ENCODE results near the gene DMBX1. TPM values are rescaled to one million over a fixed set of nuclear protein-coding genes. Genes with fewer than 3 reads are reported as not detected.

Gene DMBX1
- total and polyA plus RNA-seq, 2 experiments from 2014 or later = not detected

- Histone ChIP-seq H3K4me1 (ENCODE audit: low read depth) (no peaks in the 10 kb centered on the region), H3K4me3 (no peak overlapping the region), H3K27me3 (peaks cover 25% of the 10 kb centered on the region), H3K9me3 (ENCODE audit: low read depth) (no peaks in the 10 kb centered on the region), H3K27ac (no peak overlapping the region), H3K36me3 (no peaks in the 10 kb centered on the region)
- no peak for TF ChIP-seq CTCF (IDR thresholded peaks at IDR 0.05; ENCODE audit: low read depth, low read length)
- DNase-seq (ENCODE audit: low read depth in 1 of 2, low spot score in 1 of 2) = no peak
These were observed 13.8 kb downstream of the DMBX1 start for GRCh38 chr1:46503421-46503820.

- no peaks in the 10 kb centered on the region for H3K9me3 ChIP-seq (ENCODE audit: low read depth)
- peak in 1 of 2 donors; percentile 18 for DNase-seq (ENCODE audit: low read depth in 1 of 2, low spot score in 1 of 2)
- peaks cover 15% of the 10 kb centered on the region for H3K27me3 ChIP-seq
- no peak for TF ChIP-seq CTCF (IDR thresholded peaks at IDR 0.05; ENCODE audit: low read depth, low read length)
- H3K36me3 ChIP-seq = no peaks in the 10 kb centered on the region
- H3K4me3 ChIP-seq = no peak overlapping the region
- H3K4me1 ChIP-seq (ENCODE audit: low read depth) = no peaks in the 10 kb centered on the region
- no peak overlapping the region for H3K27ac ChIP-seq
These were observed 17.0 kb downstream of the DMBX1 start for GRCh38 chr1:46506470-46507219.

GRCh38 chr1:46508757-46509156 lies 19.1 kb downstream of the DMBX1 start:
- H3K9me3 ChIP-seq (ENCODE audit: low read depth) = no peaks in the 10 kb centered on the region
- no peaks in the 10 kb centered on the region for H3K36me3 ChIP-seq
- DNase-seq (ENCODE audit: low read depth in 1 of 2, low spot score in 1 of 2) = no peak
- H3K4me3 ChIP-seq = no peak overlapping the region
- peaks cover under 1% of the 10 kb centered on the region for H3K27me3 ChIP-seq
- TF ChIP-seq CTCF (IDR thresholded peaks at IDR 0.05; ENCODE audit: low read depth, low read length) = no peak
- no peaks in the 10 kb centered on the region for H3K4me1 ChIP-seq (ENCODE audit: low read depth)
- no peak overlapping the region for H3K27ac ChIP-seq

GRCh38 chr1:46510341-46510997 lies 20.8 kb downstream of the DMBX1 start:
- Histone ChIP-seq H3K36me3 (no peaks in the 10 kb centered on the region), H3K4me1 (ENCODE audit: low read depth) (no peaks in the 10 kb centered on the region), H3K9me3 (ENCODE audit: low read depth) (no peaks in the 10 kb centered on the region), H3K27ac (no peak overlapping the region), H3K4me3 (no peak overlapping the region), H3K27me3 (no peaks in the 10 kb centered on the region)
- no peak for TF ChIP-seq CTCF (IDR thresholded peaks at IDR 0.05; ENCODE audit: low read depth, low read length)
- no peak for DNase-seq (ENCODE audit: low read depth in 1 of 2, low spot score in 1 of 2)

GRCh38 chr1:46510998-46511365 lies 21.3 kb downstream of the DMBX1 start:
- H3K27me3 ChIP-seq = no peaks in the 10 kb centered on the region
- no peak overlapping the region for H3K4me3 ChIP-seq
- H3K36me3 ChIP-seq = no peaks in the 10 kb centered on the region
- TF ChIP-seq CTCF (IDR thresholded peaks at IDR 0.05; ENCODE audit: low read depth, low read length) = no peak
- H3K4me1 ChIP-seq (ENCODE audit: low read depth) = no peaks in the 10 kb centered on the region
- H3K9me3 ChIP-seq (ENCODE audit: low read depth) = no peaks in the 10 kb centered on the region
- DNase-seq (ENCODE audit: low read depth in 1 of 2, low spot score in 1 of 2) = no peak
- H3K27ac ChIP-seq = no peak overlapping the region

All from cardiac muscle cell (in vitro differentiated cells and primary cell).